PC-9 (cell line): ENCODE measurements around the gene DNAH7. TPM values are rescaled to one million over a fixed set of nuclear protein-coding genes. Genes with fewer than 3 reads are reported as not detected.

Experiments used
- BruUV-seq: library from RNA; stranded (reverse); fragments of 400-500 nt; replicated peaks from 2 replicates; lab custom pipeline; 2021; lab: Mats Ljungman, UMichigan
- CTCF ChIA-PET: fragments of 300-600 bp; sonication (Branson Sonifier 250); formaldehyde crosslinking; loops from one replicate; lab custom pipeline; 2022; ENCODE audit warnings: antibody characterized with exemption; lab: Charles Lee
- POLR2A ChIA-PET: fragments of 300-600 bp; sonication (Branson Sonifier 250); formaldehyde crosslinking; loops from one replicate; lab custom pipeline; 2022; ENCODE audit warnings: antibody characterized with exemption; ENCODE audit not compliant: unreplicated experiment; lab: Charles Lee
- DNase-seq, 2 experiments: peaks; one replicate each; pipeline versions ENCODE4 v3.0.0 to v3.0.0-alpha.2; 2015 to 2022; ENCODE audit warnings: mixed read lengths in 1 of 2
- H2AFZ ChIP-seq: fragments of 200-600 bp; sonication (generic); 2 replicates; pipeline ENCODE4 v1.8.1; 2017; ENCODE audit warnings: antibody characterized with exemption
- H3F3A ChIP-seq: fragments of 200-600 bp; sonication (generic); 2 replicates; pipeline ENCODE4 v1.8.1; 2017; ENCODE audit warnings: antibody characterized with exemption, mild to moderate bottlenecking, low read depth; ENCODE audit not compliant: insufficient read depth
- H3K27ac ChIP-seq: fragments of 200-600 bp; sonication (generic); 2 replicates; pipeline ENCODE4 v1.6.1; 2016; ENCODE audit warnings: mixed run types
- H3K27me3 ChIP-seq: fragments of 200-600 bp; sonication (generic); 2 replicates; pipeline ENCODE4 v1.6.1; 2016; ENCODE audit warnings: low read depth, mixed run types; ENCODE audit not compliant: insufficient read depth
- H3K36me3 ChIP-seq: fragments of 200-600 bp; sonication (generic); 2 replicates; pipeline ENCODE4 v1.6.1; 2016; ENCODE audit warnings: low read depth, mixed run types
- H3K4me1 ChIP-seq: fragments of 200-600 bp; sonication (generic); replicated peaks from 2 replicates; pipeline ENCODE4 v1.6.1; 2016; ENCODE audit warnings: mixed run types; ENCODE audit not compliant: insufficient read depth
- H3K4me2 ChIP-seq: fragments of 200-600 bp; sonication (generic); 2 replicates; pipeline ENCODE4 v1.6.1; 2017; ENCODE audit warnings: mixed run types
- H3K4me3 ChIP-seq: fragments of 200-600 bp; sonication (generic); 2 replicates; pipeline ENCODE4 v1.6.1; 2016; ENCODE audit warnings: mixed run types
- H3K79me2 ChIP-seq: fragments of 200-600 bp; sonication (generic); 2 replicates; pipeline ENCODE4 v1.6.1; 2017; ENCODE audit warnings: low read depth, mixed run types
- H3K9me2 ChIP-seq: fragments of 200-600 bp; sonication (generic); 2 replicates; pipeline ENCODE4 v1.8.1; 2017; ENCODE audit warnings: mild to moderate bottlenecking; ENCODE audit not compliant: insufficient read depth
- H3K9me3 ChIP-seq: fragments of 200-600 bp; sonication (generic); 2 replicates; pipeline ENCODE4 v1.8.1; 2016; ENCODE audit warnings: low read depth; ENCODE audit not compliant: insufficient read depth
- H4K20me1 ChIP-seq: fragments of 200-600 bp; sonication (generic); 2 replicates; pipeline ENCODE4 v1.8.1; 2017; ENCODE audit not compliant: insufficient read depth
- EZH2 ChIP-seq: fragments of 200-600 bp; sonication (generic); IDR thresholded peaks from 2 replicates; pipeline ENCODE4 v1.8.0; 2017; ENCODE audit warnings: antibody characterized with exemption, low read depth
- intact Hi-C: fragments of 100-400 bp; cut with micrococcal nuclease; formaldehyde crosslinking; loops from one replicate; pipeline ENCODE4 v1.10.0; 2022; ENCODE audit not compliant: unreplicated experiment
- total RNA-seq: library from RNA; stranded (reverse); gene quantifications from 2 replicates; pipeline ENCODE4 v1.2.3, GENCODE V29; 2021
- TF ChIP-seq, protein P1 (sequence below): fragments of 200-600 bp; sonication (generic); conservative IDR thresholded peaks from 2 replicates; pipeline ENCODE4 v1.6.1; 2017; ENCODE audit warnings: mixed run types, antibody characterized with exemption, mild to moderate bottlenecking, moderate library complexity

Gene DNAH7
- total RNA-seq, 1 experiment from 2014 or later = 3.8 TPM

DNA sequence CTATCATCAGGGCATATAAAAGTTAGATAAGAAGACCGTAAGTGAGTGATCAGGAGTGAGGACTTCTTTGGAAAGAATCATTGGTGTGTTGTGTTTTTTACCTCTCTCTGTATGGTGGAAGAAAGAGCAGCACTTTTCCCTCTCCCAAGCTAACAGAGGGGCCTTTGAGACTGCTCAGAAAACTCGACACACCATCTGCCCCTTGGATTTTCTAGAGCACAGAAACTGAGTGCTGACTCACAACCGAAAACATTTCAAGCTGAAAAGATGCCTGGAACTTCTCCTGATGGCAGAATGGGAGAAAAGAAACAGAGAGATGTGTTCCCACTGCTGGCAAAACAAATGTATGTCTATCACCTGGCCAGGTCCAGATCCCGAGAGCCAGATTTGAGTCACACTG, 156.6 kb downstream of the DNAH7 start:
- H3K79me2 ChIP-seq = no peaks in the 10 kb centered on the region
- H3K9me3 ChIP-seq = no peaks in the 10 kb centered on the region
- no peak for DNase-seq
- H3K9me2 ChIP-seq = no peaks in the 10 kb centered on the region
- intact Hi-C loops = no loop called here
- no peak overlapping the region for H3K4me3 ChIP-seq
- CTCF ChIA-PET = no interaction called here
- H3K4me2 ChIP-seq = no peak overlapping the region
- H3K27me3 ChIP-seq = no peaks in the 10 kb centered on the region
- H3F3A ChIP-seq = no peaks in the 10 kb centered on the region
- H3K4me1 ChIP-seq = no peaks in the 10 kb centered on the region
- no TSS peak for BruUV-seq
- no peaks in the 10 kb centered on the region for H4K20me1 ChIP-seq
- TF ChIP-seq EZH2 = no peak
- TF ChIP-seq, protein P1, sequence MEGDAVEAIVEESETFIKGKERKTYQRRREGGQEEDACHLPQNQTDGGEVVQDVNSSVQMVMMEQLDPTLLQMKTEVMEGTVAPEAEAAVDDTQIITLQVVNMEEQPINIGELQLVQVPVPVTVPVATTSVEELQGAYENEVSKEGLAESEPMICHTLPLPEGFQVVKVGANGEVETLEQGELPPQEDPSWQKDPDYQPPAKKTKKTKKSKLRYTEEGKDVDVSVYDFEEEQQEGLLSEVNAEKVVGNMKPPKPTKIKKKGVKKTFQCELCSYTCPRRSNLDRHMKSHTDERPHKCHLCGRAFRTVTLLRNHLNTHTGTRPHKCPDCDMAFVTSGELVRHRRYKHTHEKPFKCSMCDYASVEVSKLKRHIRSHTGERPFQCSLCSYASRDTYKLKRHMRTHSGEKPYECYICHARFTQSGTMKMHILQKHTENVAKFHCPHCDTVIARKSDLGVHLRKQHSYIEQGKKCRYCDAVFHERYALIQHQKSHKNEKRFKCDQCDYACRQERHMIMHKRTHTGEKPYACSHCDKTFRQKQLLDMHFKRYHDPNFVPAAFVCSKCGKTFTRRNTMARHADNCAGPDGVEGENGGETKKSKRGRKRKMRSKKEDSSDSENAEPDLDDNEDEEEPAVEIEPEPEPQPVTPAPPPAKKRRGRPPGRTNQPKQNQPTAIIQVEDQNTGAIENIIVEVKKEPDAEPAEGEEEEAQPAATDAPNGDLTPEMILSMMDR = no peak
- no peak overlapping the region for H3K27ac ChIP-seq
- POLR2A ChIA-PET = no interaction called here
- no peaks in the 10 kb centered on the region for H3K36me3 ChIP-seq
- H2AFZ ChIP-seq = no peak overlapping the region

DNA sequence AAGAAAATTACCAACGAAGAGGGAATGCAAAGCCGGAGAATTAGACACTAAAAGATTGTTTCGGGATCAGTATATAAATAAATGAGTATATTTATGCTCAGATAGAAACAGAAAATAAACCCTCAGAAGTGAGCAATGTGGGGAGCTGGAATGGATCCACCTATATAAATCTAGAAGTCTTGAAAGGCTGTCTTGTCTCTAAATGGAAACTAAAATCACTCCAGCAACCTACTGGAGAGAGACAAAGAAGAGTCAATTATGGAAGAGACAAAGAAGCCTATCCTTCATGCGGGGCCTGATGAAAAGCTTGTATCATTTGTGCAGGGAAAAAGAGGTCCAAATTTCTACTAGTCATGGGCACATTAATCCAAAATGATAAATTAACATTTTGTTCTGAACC, 158.1 kb downstream of the DNAH7 start:
- Histone ChIP-seq H3K9me2 (no peaks in the 10 kb centered on the region), H3K27me3 (no peaks in the 10 kb centered on the region), H2AFZ (no peak overlapping the region), H4K20me1 (no peaks in the 10 kb centered on the region), H3K9me3 (no peaks in the 10 kb centered on the region), H3K27ac (no peak overlapping the region), H3F3A (no peaks in the 10 kb centered on the region), H3K4me3 (no peak overlapping the region), H3K4me1 (no peaks in the 10 kb centered on the region), H3K79me2 (no peaks in the 10 kb centered on the region), H3K4me2 (no peak overlapping the region), H3K36me3 (no peaks in the 10 kb centered on the region)
- intact Hi-C loops = no loop called here
- POLR2A ChIA-PET = no interaction called here
- no peak for DNase-seq
- BruUV-seq = no TSS peak
- TF ChIP-seq, protein P1 = no peak
- TF ChIP-seq EZH2 = no peak
- CTCF ChIA-PET = no interaction called here

DNA sequence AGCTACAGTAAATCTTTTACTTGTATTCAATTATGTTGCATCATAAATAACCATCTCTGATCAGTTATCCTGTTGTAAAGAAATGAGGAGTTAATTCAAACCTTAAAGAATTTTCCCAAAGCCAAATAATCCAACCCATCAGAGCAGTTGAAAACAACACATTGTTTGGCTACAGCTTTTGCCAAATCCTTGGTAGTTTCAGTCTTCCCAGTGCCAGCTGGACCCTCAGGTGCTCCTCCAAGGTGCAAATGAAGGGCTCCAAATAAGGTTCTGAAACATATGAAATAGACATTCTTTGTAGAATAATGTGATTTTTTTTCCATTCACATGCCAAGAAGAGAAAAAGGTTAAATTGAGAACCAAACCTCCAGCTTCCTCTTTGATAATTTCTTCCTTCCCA, 158.7 kb downstream of the DNAH7 start:
- Histone ChIP-seq H3K27ac (no peak overlapping the region), H3K79me2 (no peaks in the 10 kb centered on the region), H3K4me3 (no peak overlapping the region), H4K20me1 (no peaks in the 10 kb centered on the region), H3F3A (no peaks in the 10 kb centered on the region), H3K4me2 (no peak overlapping the region), H2AFZ (no peak overlapping the region), H3K9me3 (no peaks in the 10 kb centered on the region), H3K9me2 (no peaks in the 10 kb centered on the region), H3K27me3 (no peaks in the 10 kb centered on the region), H3K36me3 (no peaks in the 10 kb centered on the region), H3K4me1 (no peaks in the 10 kb centered on the region)
- POLR2A ChIA-PET = no interaction called here
- TF ChIP-seq, protein P1 = no peak
- no peak for TF ChIP-seq EZH2
- intact Hi-C loops = no loop called here
- no peak for DNase-seq
- BruUV-seq = no TSS peak
- CTCF ChIA-PET = no interaction called here
